B cell (primary cell): ENCODE results near the gene SLC25A18. TPM values are rescaled to one million over a fixed set of nuclear protein-coding genes. Genes with fewer than 3 reads are reported as not detected.

Experiments
- ATAC-seq: fragments of 200-7000 bp; cut with Tn5 transposase; one replicate; pipeline ENCODE4 v1.10.0; 2021; ENCODE audit warnings: low read depth, mild to moderate bottlenecking, moderate number of reproducible peaks, moderate library complexity
- CTCF ChIA-PET: fragments of 350-600 bp; sonication (Branson Sonifier 250); formaldehyde crosslinking; loops from one replicate; lab custom pipeline; 2021; ENCODE audit warnings: antibody characterized with exemption, inconsistent platforms; lab: Charles Lee
- POLR2A ChIA-PET: fragments of 350-600 bp; sonication (Branson Sonifier 250); formaldehyde crosslinking; loops from one replicate; lab custom pipeline; 2021; ENCODE audit warnings: antibody characterized with exemption; lab: Charles Lee
- DNase-seq: peaks from one replicate; pipeline ENCODE4 v3.0.0; 2013
- H2AFZ ChIP-seq: 2 replicates; pipeline ENCODE4 v1.6.1; 2012; ENCODE audit warnings: mild to moderate bottlenecking, low read depth, low read length; ENCODE audit not compliant: insufficient read depth, poor library complexity, severe bottlenecking
- H3K27ac ChIP-seq, 2 donors: 1 replicate in 1 of 2; 2 replicates in 1 of 2; pipeline ENCODE4 v1.5.1; 2012 to 2013; ENCODE audit warnings: low read length in 2 of 2, mild to moderate bottlenecking in 2 of 2, moderate library complexity in 1 of 2
- H3K27me3 ChIP-seq, 4 experiments: fragments of 200-600 bp in 1 of 4; sonication (generic) in 1 of 4; replicated peaks in 1 of 4; 1 replicate in 2 of 4; 2 replicates in 2 of 4; pipeline versions ENCODE4 v1.6.1 to v1.7.0; 2013 to 2016; ENCODE audit warnings: low read length in 3 of 4, mild to moderate bottlenecking in 2 of 4, mixed read lengths in 1 of 4, moderate library complexity in 1 of 4; ENCODE audit not compliant: insufficient read depth in 4 of 4, control insufficient read depth in 3 of 4; ENCODE audit errors: control extremely low read depth in 1 of 4
- H3K36me3 ChIP-seq, 2 experiments: replicated peaks in 1 of 2; 1 replicate in 1 of 2; 2 replicates in 1 of 2; pipeline versions ENCODE4 v1.6.1 to v1.7.1; 2013; ENCODE audit warnings: low read length in 1 of 2; ENCODE audit not compliant: insufficient read depth in 2 of 2, control insufficient read depth in 1 of 2; ENCODE audit errors: control extremely low read depth in 1 of 2, extremely low read depth in 1 of 2
- H3K4me1 ChIP-seq, 2 donors: fragments of 200-600 bp in 1 of 2; sonication (generic) in 1 of 2; 1 replicate in 1 of 2; 2 replicates in 1 of 2; pipeline versions ENCODE4 v1.5.1 to v1.6.1; 2013 to 2017; ENCODE audit warnings: low read length in 2 of 2; ENCODE audit not compliant: control insufficient read depth in 2 of 2, insufficient read depth in 2 of 2
- H3K4me2 ChIP-seq: replicated peaks from 2 replicates; pipeline ENCODE3; 2012; ENCODE audit warnings: mild to moderate bottlenecking, low read depth, low read length; ENCODE audit not compliant: poor library complexity, severe bottlenecking
- H3K4me3 ChIP-seq, 5 experiments: fragments of 200-600 bp in 1 of 5; sonication (generic) in 1 of 5; 1 replicate in 3 of 5; 2 replicates in 2 of 5; pipeline versions ENCODE4 v1.5.1 to v1.7.0; 2011 to 2016; ENCODE audit warnings: low read length in 4 of 5, mild to moderate bottlenecking in 4 of 5, low read depth in 2 of 5, control low read depth in 1 of 5, moderate library complexity in 1 of 5; ENCODE audit not compliant: insufficient read depth in 1 of 5; ENCODE audit errors: control extremely low read depth in 1 of 5, extremely low read depth in 1 of 5
- H3K79me2 ChIP-seq: fragments of 200-600 bp; sonication (generic); one replicate; pipeline ENCODE4 v1.6.0; 2016; ENCODE audit warnings: low read length; ENCODE audit not compliant: control insufficient read depth, insufficient read depth
- H3K9ac ChIP-seq: fragments of 200-600 bp; sonication (generic); 2 replicates; pipeline ENCODE4 v1.6.1; 2017; ENCODE audit warnings: mild to moderate bottlenecking, low read length, moderate library complexity
- H3K9me3 ChIP-seq, 3 donors: one replicate each; pipeline versions ENCODE4 v1.6.1 to v1.7.1; 2013; ENCODE audit warnings: low read length in 2 of 3; ENCODE audit not compliant: control insufficient read depth in 2 of 3, insufficient read depth in 1 of 3; ENCODE audit errors: control extremely low read depth in 1 of 3
- H4K20me1 ChIP-seq: 2 replicates; pipeline ENCODE4 v1.6.0; 2012; ENCODE audit warnings: mild to moderate bottlenecking, low read length; ENCODE audit not compliant: insufficient read depth, control insufficient read depth, poor library complexity, severe bottlenecking
- H3K27ac Mint-ChIP-seq: one replicate; pipeline ENCODE4 v1.8.0; 2021; ENCODE audit warnings: mixed read lengths
- H3K27me3 Mint-ChIP-seq: one replicate; pipeline ENCODE4 v1.8.0; 2021; ENCODE audit warnings: mixed read lengths
- H3K4me1 Mint-ChIP-seq: one replicate; pipeline ENCODE4 v1.8.0; 2021; ENCODE audit warnings: mixed read lengths
- H3K4me3 Mint-ChIP-seq: one replicate; pipeline ENCODE4 v1.8.0; 2021; ENCODE audit warnings: mixed read lengths
- H3K9me3 Mint-ChIP-seq: one replicate; pipeline ENCODE4 v1.8.0; 2022; ENCODE audit warnings: mixed read lengths; ENCODE audit not compliant: insufficient read depth
- EZH2 ChIP-seq: IDR thresholded peaks from 2 replicates; pipeline ENCODE4 v1.6.1; 2012; ENCODE audit warnings: borderline replicate concordance, low read depth, mild to moderate bottlenecking, moderate library complexity, low read length; ENCODE audit not compliant: insufficient read depth, poor library complexity, severe bottlenecking
- WGBS: methylation state at CpG from one replicate; pipeline ENCODE4 v1.1.5; 2013; ENCODE audit warnings: missing lambda C conversion rate; ENCODE audit not compliant: insufficient coverage; 5-methylcytosine and 5-hydroxymethylcytosine counted together
- intact Hi-C: fragments of 100-400 bp; cut with micrococcal nuclease; formaldehyde crosslinking; loops from one replicate; pipeline ENCODE4 v1.10.0; 2022
- polyA plus RNA-seq: library from polyadenylated mRNA; depleted of rRNA; stranded (reverse); fragments of >200 nt; gene quantifications from 2 replicates; pipeline ENCODE4 v1.2.3, GENCODE V29; 2012
- total RNA-seq, 2 donors: library from RNA; stranded (reverse); fragments of 120-200 nt in 1 of 2; gene quantifications; 1 replicate in 1 of 2; 2 replicates in 1 of 2; pipeline versions ENCODE4 v1.2.3 to v1.2.4, GENCODE V29; 2013 to 2022
- TF ChIP-seq, protein P1 (sequence below): fragments of 200-600 bp; IDR thresholded peaks from one replicate; pipeline ENCODE4 v1.8.0; 2022; ENCODE audit warnings: antibody characterized with exemption, mild to moderate bottlenecking

Gene SLC25A18
- total and polyA plus RNA-seq, 2 donors (not counting 1 experiment from before 2014, with no cell fraction given): not detected

DNA sequence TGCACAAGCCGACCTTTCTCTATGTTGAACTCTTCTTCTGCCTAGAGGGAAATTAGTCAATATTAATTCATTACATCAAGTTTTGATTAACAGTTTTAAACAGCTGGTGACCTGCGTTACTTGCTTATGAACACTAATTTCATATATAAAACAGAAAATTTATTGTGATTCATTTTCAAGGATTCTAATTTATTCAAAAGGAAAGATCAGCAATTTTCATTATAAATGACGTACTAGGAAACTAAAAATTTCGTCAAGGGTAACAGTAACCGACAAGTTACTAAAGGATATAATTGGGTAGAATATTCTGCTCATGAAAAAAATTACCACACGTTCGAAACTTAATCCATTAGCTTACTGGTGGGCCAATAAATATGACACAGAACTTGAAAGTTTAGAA lies 50.0 kb downstream of the SLC25A18 start:
- WGBS: 100% methylated on average over 1 of the region's 7 CpGs
- Histone ChIP-seq H3K79me2 (peaks cover 45% of the 10 kb centered on the region), H3K9me3 (no peaks in the 10 kb centered on the region), H3K9ac (no peak overlapping the region), H3K27ac (no peak overlapping the region), H3K36me3 (peaks cover 2 to 45% of the 10 kb centered on the region in 2 experiments), H3K4me2 (no peak overlapping the region), H2AFZ (no peak overlapping the region), H3K4me3 (no peak overlapping the region), H3K4me1 (no peaks in the 10 kb centered on the region), H3K27me3 (no peaks in the 10 kb centered on the region), H4K20me1 (peaks cover 50% of the 10 kb centered on the region)
- no peak for DNase-seq
- no peak for ATAC-seq
- intact Hi-C loops: no loop called here
- CTCF ChIA-PET: no interaction called here
- Mint-ChIP-seq H3K27me3 (no peaks in the 10 kb centered on the region), H3K9me3 (no peaks in the 10 kb centered on the region), H3K4me3 (no peak overlapping the region), H3K27ac (no peak overlapping the region), H3K4me1 (peaks cover 1% of the 10 kb centered on the region)
- POLR2A ChIA-PET: no interaction called here
- TF ChIP-seq EZH2: no peak
- TF ChIP-seq, protein P1, sequence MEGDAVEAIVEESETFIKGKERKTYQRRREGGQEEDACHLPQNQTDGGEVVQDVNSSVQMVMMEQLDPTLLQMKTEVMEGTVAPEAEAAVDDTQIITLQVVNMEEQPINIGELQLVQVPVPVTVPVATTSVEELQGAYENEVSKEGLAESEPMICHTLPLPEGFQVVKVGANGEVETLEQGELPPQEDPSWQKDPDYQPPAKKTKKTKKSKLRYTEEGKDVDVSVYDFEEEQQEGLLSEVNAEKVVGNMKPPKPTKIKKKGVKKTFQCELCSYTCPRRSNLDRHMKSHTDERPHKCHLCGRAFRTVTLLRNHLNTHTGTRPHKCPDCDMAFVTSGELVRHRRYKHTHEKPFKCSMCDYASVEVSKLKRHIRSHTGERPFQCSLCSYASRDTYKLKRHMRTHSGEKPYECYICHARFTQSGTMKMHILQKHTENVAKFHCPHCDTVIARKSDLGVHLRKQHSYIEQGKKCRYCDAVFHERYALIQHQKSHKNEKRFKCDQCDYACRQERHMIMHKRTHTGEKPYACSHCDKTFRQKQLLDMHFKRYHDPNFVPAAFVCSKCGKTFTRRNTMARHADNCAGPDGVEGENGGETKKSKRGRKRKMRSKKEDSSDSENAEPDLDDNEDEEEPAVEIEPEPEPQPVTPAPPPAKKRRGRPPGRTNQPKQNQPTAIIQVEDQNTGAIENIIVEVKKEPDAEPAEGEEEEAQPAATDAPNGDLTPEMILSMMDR: no peak

DNA sequence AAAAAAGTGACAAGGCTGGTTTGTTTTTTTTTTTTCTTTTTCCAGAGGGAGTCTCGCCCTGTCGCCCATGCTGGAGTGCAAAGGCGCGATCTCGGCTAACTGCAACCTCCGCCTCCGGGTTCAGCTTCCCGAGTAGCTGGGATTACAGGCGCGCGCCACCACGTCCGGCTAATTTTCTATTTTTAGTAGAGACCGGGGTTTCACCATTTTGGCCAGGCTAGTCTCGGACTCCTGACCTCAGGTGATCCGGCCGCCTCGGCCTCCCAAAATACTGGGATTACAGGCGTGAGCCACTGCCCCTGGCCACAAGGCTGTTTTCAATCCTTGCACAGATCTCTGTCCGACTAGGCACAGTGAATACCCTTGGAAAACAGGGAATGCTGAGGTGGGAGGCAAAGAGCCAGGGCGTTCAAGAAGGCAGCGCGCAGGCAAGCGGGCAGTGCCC lies 64.7 kb downstream of the SLC25A18 start:
- Histone ChIP-seq H3K79me2 (peaks cover 62% of the 10 kb centered on the region), H3K27me3 (no peaks in the 10 kb centered on the region), H3K27ac (peak overlapping the region; percentile 86 to 97), H3K4me3 (peak overlapping the region; percentile 93 to 98 (median 96)), H3K4me2 (peak overlapping the region; percentile 78), H3K9ac (peak overlapping the region; percentile 99), H3K4me1 (peaks cover 16 to 21% of the 10 kb centered on the region in 2 donors), H3K9me3 (no peaks in the 10 kb centered on the region), H3K36me3 (peaks cover 3 to 10% of the 10 kb centered on the region in 2 experiments), H2AFZ (peak overlapping the region; percentile 84), H4K20me1 (peaks cover 8% of the 10 kb centered on the region)
- Mint-ChIP-seq H3K27me3 (no peaks in the 10 kb centered on the region), H3K4me1 (peaks cover 27% of the 10 kb centered on the region), H3K27ac (peak overlapping the region; percentile 98), H3K4me3 (peak overlapping the region; percentile 96), H3K9me3 (no peaks in the 10 kb centered on the region)
- CTCF ChIA-PET: interaction anchor here (0.7 kb wide), 1 partner anchor 123 kb away, joined by 3 read pairs; no protein-coding TSS in a partner anchor
- ATAC-seq (no peak), DNase-seq (no peak)
- intact Hi-C loops: loop anchor here (1.0 to 10.0 kb wide), 5 partner anchors 10 to 543 kb away; partner anchors contain the start of genes BCL2L13, HDHD5 and IL17RA
- TF ChIP-seq EZH2: no peak
- TF ChIP-seq, protein P1: no peak
- POLR2A ChIA-PET: interaction anchor here (0.7 to 1.5 kb wide), 3 partner anchors 11 to 45 kb away, joined by 3 to 6 read pairs (median 3); partner anchors contain the start of gene BCL2L13
- 14% methylated on average over 24 of the region's 24 CpGs for WGBS
